PC-3 (cell line): Measurements from ENCODE around the gene HDGFL3. TPM values are rescaled to one million over a fixed set of nuclear protein-coding genes. Genes with fewer than 3 reads are reported as not detected.
"Not testable (repeated sequence)": the region's sequence is repeated elsewhere in the genome, so short reads cannot be mapped to it uniquely, and the experiment has no call there.

ENCODE experiments used
- ATAC-seq: fragments of 200-7000 bp; cut with Tn5 transposase; 2 replicates; pipeline ENCODE4 v1.9.1; 2020; ENCODE audit warnings: mild to moderate bottlenecking, moderate library complexity
- BruUV-seq: library from RNA; stranded (reverse); fragments of 400-500 nt; replicated peaks from 2 replicates; lab custom pipeline; 2021; lab: Mats Ljungman, UMichigan
- CTCF ChIA-PET: fragments of 300-600 bp; sonication (Branson Sonifier 250); formaldehyde crosslinking; loops from one replicate; lab custom pipeline; 2022; ENCODE audit warnings: antibody characterized with exemption; lab: Charles Lee
- POLR2A ChIA-PET: fragments of 300-600 bp; sonication (Branson Sonifier 250); formaldehyde crosslinking; loops from one replicate; lab custom pipeline; 2022; ENCODE audit warnings: antibody characterized with exemption; ENCODE audit not compliant: unreplicated experiment; lab: Charles Lee
- DNase-seq: peaks from one replicate; pipeline ENCODE4 v3.0.0-alpha.2; 2015
- H2AFZ ChIP-seq: fragments of 300-600 bp; sonication (generic); 2 replicates; pipeline ENCODE4 v1.6.0; 2016; ENCODE audit warnings: antibody characterized with exemption, low read length
- H3F3A ChIP-seq: fragments of 300-600 bp; sonication (generic); one replicate; pipeline ENCODE4 v1.6.0; 2017; ENCODE audit warnings: antibody characterized with exemption, low read length, control low read depth, mild to moderate bottlenecking; ENCODE audit not compliant: unreplicated experiment
- H3K27ac ChIP-seq: fragments of 300-600 bp; sonication (generic); 2 replicates; pipeline ENCODE4 v1.5.1; 2016; ENCODE audit warnings: mild to moderate bottlenecking, low read length
- H3K27me3 ChIP-seq: fragments of 300-600 bp; sonication (generic); 2 replicates; pipeline ENCODE4 v1.6.1; 2016; ENCODE audit warnings: low read length, mixed read lengths
- H3K36me3 ChIP-seq: fragments of 300-600 bp; sonication (generic); 2 replicates; pipeline ENCODE4 v1.6.1; 2016; ENCODE audit warnings: low read depth, mixed run types, low read length, mixed read lengths
- H3K4me1 ChIP-seq: fragments of 300-600 bp; sonication (generic); 2 replicates; pipeline ENCODE4 v1.5.1; 2016; ENCODE audit warnings: low read length; ENCODE audit not compliant: insufficient read depth
- H3K4me2 ChIP-seq: fragments of 300-600 bp; sonication (generic); 2 replicates; pipeline ENCODE4 v1.6.0; 2016; ENCODE audit warnings: low read length
- H3K4me3 ChIP-seq: fragments of 300-600 bp; sonication (generic); 2 replicates; pipeline ENCODE4 v1.5.1; 2016; ENCODE audit warnings: mild to moderate bottlenecking, low read length, mixed read lengths
- H3K79me2 ChIP-seq: fragments of 300-600 bp; sonication (generic); 2 replicates; pipeline ENCODE4 v1.6.1; 2017; ENCODE audit warnings: low read length, mixed read lengths
- H3K9ac ChIP-seq: fragments of 300-600 bp; sonication (generic); 2 replicates; pipeline ENCODE4 v1.6.0; 2016; ENCODE audit warnings: mild to moderate bottlenecking, low read length
- H3K9me2 ChIP-seq: fragments of 300-600 bp; sonication (generic); replicated peaks from 2 replicates; pipeline ENCODE4 v1.6.1; 2016; ENCODE audit warnings: mixed run types, low read length, mixed read lengths
- H3K9me3 ChIP-seq: fragments of 300-600 bp; sonication (generic); 2 replicates; pipeline ENCODE4 v1.6.1; 2016; ENCODE audit warnings: low read length, mixed read lengths
- H4K20me1 ChIP-seq: fragments of 300-600 bp; sonication (generic); 2 replicates; pipeline ENCODE4 v1.6.1; 2016; ENCODE audit warnings: low read length, mixed read lengths
- CTCF ChIP-seq: fragments of 300-600 bp; sonication (generic); conservative IDR thresholded peaks from 2 replicates; pipeline ENCODE4 v1.5.1; 2017; ENCODE audit warnings: antibody characterized with exemption, low read depth, mild to moderate bottlenecking, low read length
- EZH2 ChIP-seq: fragments of 300-600 bp; sonication (generic); IDR thresholded peaks from one replicate; pipeline ENCODE4 v1.6.1; 2017; ENCODE audit warnings: antibody characterized with exemption, mild to moderate bottlenecking, low read length; ENCODE audit not compliant: unreplicated experiment
- EZH2phosphoT487 ChIP-seq: fragments of 300-600 bp; sonication (generic); IDR thresholded peaks from 2 replicates; pipeline ENCODE4 v1.6.1; 2018; ENCODE audit warnings: mild to moderate bottlenecking, antibody characterized with exemption, low read length, borderline replicate concordance
- intact Hi-C: fragments of 100-400 bp; cut with micrococcal nuclease; formaldehyde crosslinking; loops from 2 replicates; pipeline ENCODE4 v1.9.0; 2023
- total RNA-seq: library from RNA; depleted of rRNA; stranded (reverse); fragments of >200 nt; gene quantifications from 2 replicates; pipeline ENCODE4 v1.2.3, GENCODE V29; 2014

HDGFL3 gene
- total RNA-seq, 1 experiment from 2014 or later, result 38.4 TPM

GRCh38 chr15:83085461-83085860 is 122.2 kb downstream of the HDGFL3 start:
- H3K4me1 ChIP-seq, H3K79me2 ChIP-seq, H3K9me2 ChIP-seq, H3F3A ChIP-seq, CTCF ChIA-PET, ATAC-seq, H3K4me2 ChIP-seq, H3K4me3 ChIP-seq, POLR2A ChIA-PET, H3K9me3 ChIP-seq, BruUV-seq, H4K20me1 ChIP-seq, H3K9ac ChIP-seq, H3K27ac ChIP-seq, H3K36me3 ChIP-seq, DNase-seq, H2AFZ ChIP-seq, H3K27me3 ChIP-seq, intact Hi-C loops: not testable (repeated sequence)

DNA sequence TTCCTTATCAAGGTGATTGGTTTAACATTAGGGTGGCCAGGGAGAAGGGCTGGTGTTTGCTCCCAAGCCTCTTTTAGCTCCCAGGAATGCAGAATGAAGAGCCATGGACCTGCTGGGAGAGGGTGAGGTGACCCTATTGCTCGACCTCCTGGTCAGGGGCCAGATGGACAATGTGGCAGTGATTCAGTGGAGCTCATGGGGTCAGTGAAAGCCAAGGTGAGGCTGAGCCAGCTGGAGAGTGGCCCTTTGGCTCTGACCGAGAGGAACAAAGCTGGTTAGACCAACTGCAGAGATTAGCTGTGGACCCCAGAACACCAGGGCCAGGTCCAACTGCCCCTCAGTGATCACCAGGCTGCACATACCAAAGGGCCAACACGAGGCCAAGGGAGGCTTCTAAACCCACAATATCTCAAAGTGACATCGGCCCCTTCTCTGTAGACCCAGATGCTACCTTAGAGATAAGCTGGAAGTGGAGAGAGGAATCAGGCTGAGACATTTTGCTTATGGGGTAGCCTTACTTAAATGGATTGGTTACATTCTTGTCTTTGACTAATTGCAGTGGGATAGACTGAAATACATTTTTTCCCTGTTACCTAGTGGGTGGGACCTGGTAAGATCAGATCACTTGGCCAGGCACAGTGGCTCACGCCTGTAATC is 124.8 kb downstream of the HDGFL3 start:
- Histone ChIP-seq H3K4me1 (no peaks in the 10 kb centered on the region), H3K4me3 (no peak overlapping the region), H3F3A (no peaks in the 10 kb centered on the region), H2AFZ (no peak overlapping the region), H3K9me2 (no peaks in the 10 kb centered on the region), H3K27ac (no peak overlapping the region), H3K79me2 (no peaks in the 10 kb centered on the region), H3K36me3 (no peaks in the 10 kb centered on the region), H3K9me3 (no peaks in the 10 kb centered on the region), H3K4me2 (no peak overlapping the region), H3K9ac (no peak overlapping the region), H3K27me3 (peaks cover 18% of the 10 kb centered on the region), H4K20me1 (no peaks in the 10 kb centered on the region)
- intact Hi-C loops, result no loop called here
- no peak for TF ChIP-seq EZH2phosphoT487
- no peak for TF ChIP-seq EZH2
- no peak for TF ChIP-seq CTCF
- ChIA-PET CTCF (no interaction called here), POLR2A (interaction anchor here (0.6 kb wide), 1 partner anchor 67 kb away, joined by 4 read pairs; no protein-coding TSS in a partner anchor)
- ATAC-seq (no peak), DNase-seq (no peak)
- no TSS peak for BruUV-seq

GRCh38 chr15:83081256-83082014 is 126.2 kb downstream of the HDGFL3 start:
- H3K36me3 ChIP-seq, result no peaks in the 10 kb centered on the region
- no peak overlapping the region for H3K4me3 ChIP-seq
- H3K79me2 ChIP-seq, result no peaks in the 10 kb centered on the region
- H3K4me2 ChIP-seq, result no peak overlapping the region
- no peak overlapping the region for H3K27ac ChIP-seq
- H3K9me3 ChIP-seq, result no peaks in the 10 kb centered on the region
- ChIA-PET POLR2A (no interaction called here), CTCF (no interaction called here)
- BruUV-seq, result no TSS peak
- H3K9me2 ChIP-seq, result no peaks in the 10 kb centered on the region
- intact Hi-C loops, result no loop called here
- no peaks in the 10 kb centered on the region for H3F3A ChIP-seq
- no peak for TF ChIP-seq EZH2
- TF ChIP-seq CTCF, result no peak
- no peak for TF ChIP-seq EZH2phosphoT487
- DNase-seq, result no peak
- H3K4me1 ChIP-seq, result no peaks in the 10 kb centered on the region
- no peaks in the 10 kb centered on the region for H4K20me1 ChIP-seq
- H3K27me3 ChIP-seq, result peaks cover 26% of the 10 kb centered on the region
- H2AFZ ChIP-seq, result no peak overlapping the region
- no peak for ATAC-seq
- no peak overlapping the region for H3K9ac ChIP-seq
